ENCODE data around the gene UNC13B. TPM values are rescaled to one million over a fixed set of nuclear protein-coding genes. Genes with fewer than 3 reads are reported as not detected.

Gene UNC13B
- total RNA-seq, 1 donor from 2014 or later = 111 TPM

- Mint-ChIP-seq H3K27ac (no peak overlapping the region), H3K36me3 (ENCODE audit: insufficient read depth) (peaks cover 8% of the 10 kb centered on the region), H3K9me3 (ENCODE audit: low read depth) (peaks cover 3% of the 10 kb centered on the region), H3K27me3 (no peaks in the 10 kb centered on the region), H3K4me3 (ENCODE audit: low read depth) (no peak overlapping the region), H3K4me1 (ENCODE audit: low read depth) (peaks cover 5% of the 10 kb centered on the region)
- TF ChIP-seq CTCF (IDR thresholded peaks at IDR 0.05; ENCODE audit: unreplicated experiment) = no peak
- no peak for DNase-seq (ENCODE audit: low spot score, unreplicated experiment)
These were observed 123.9 kb downstream of the UNC13B start for GRCh38 chr9:35285731-35286130.

- no peak for DNase-seq (ENCODE audit: low spot score, unreplicated experiment)
- Mint-ChIP-seq H3K36me3 (ENCODE audit: insufficient read depth) (peaks cover 8% of the 10 kb centered on the region), H3K4me1 (ENCODE audit: low read depth) (peaks cover 5% of the 10 kb centered on the region), H3K27me3 (no peaks in the 10 kb centered on the region), H3K9me3 (ENCODE audit: low read depth) (peaks cover 3% of the 10 kb centered on the region), H3K27ac (no peak overlapping the region), H3K4me3 (ENCODE audit: low read depth) (no peak overlapping the region)
- no peak for TF ChIP-seq CTCF (IDR thresholded peaks at IDR 0.05; ENCODE audit: unreplicated experiment)
These were observed 124.6 kb downstream of the UNC13B start for GRCh38 chr9:35286381-35286780.

- Mint-ChIP-seq H3K9me3 (ENCODE audit: low read depth) (peaks cover 3% of the 10 kb centered on the region), H3K4me1 (ENCODE audit: low read depth) (peaks cover 14% of the 10 kb centered on the region), H3K4me3 (ENCODE audit: low read depth) (no peak overlapping the region), H3K36me3 (ENCODE audit: insufficient read depth) (peaks cover 6% of the 10 kb centered on the region), H3K27ac (no peak overlapping the region), H3K27me3 (no peaks in the 10 kb centered on the region)
- no peak for DNase-seq (ENCODE audit: low spot score, unreplicated experiment)
- TF ChIP-seq CTCF (IDR thresholded peaks at IDR 0.05; ENCODE audit: unreplicated experiment) = no peak
These were observed 126.3 kb downstream of the UNC13B start for GRCh38 chr9:35287987-35288632.

- Mint-ChIP-seq H3K27me3 (no peaks in the 10 kb centered on the region), H3K27ac (no peak overlapping the region), H3K4me1 (ENCODE audit: low read depth) (peaks cover 20% of the 10 kb centered on the region), H3K4me3 (ENCODE audit: low read depth) (no peak overlapping the region), H3K36me3 (ENCODE audit: insufficient read depth) (peaks cover 6% of the 10 kb centered on the region), H3K9me3 (ENCODE audit: low read depth) (peaks cover 3% of the 10 kb centered on the region)
- no peak for DNase-seq (ENCODE audit: low spot score, unreplicated experiment)
- TF ChIP-seq CTCF (IDR thresholded peaks at IDR 0.05; ENCODE audit: unreplicated experiment) = no peak
These were observed 127.0 kb downstream of the UNC13B start for GRCh38 chr9:35288778-35289177.

- Mint-ChIP-seq H3K4me1 (ENCODE audit: low read depth) (peaks cover 19% of the 10 kb centered on the region), H3K9me3 (ENCODE audit: low read depth) (no peaks in the 10 kb centered on the region), H3K27me3 (no peaks in the 10 kb centered on the region), H3K4me3 (ENCODE audit: low read depth) (no peak overlapping the region), H3K36me3 (ENCODE audit: insufficient read depth) (peaks cover 16% of the 10 kb centered on the region), H3K27ac (peak overlapping the region; percentile 83)
- no peak for TF ChIP-seq CTCF (IDR thresholded peaks at IDR 0.05; ENCODE audit: unreplicated experiment)
- no peak for DNase-seq (ENCODE audit: low spot score, unreplicated experiment)
These were observed 131.7 kb downstream of the UNC13B start for GRCh38 chr9:35293376-35293964.
